Measurements from ENCODE around the gene DPP6. TPM values are rescaled to one million over a fixed set of nuclear protein-coding genes. Genes with fewer than 3 reads are reported as not detected.

Gene DPP6
- total and polyA plus RNA-seq, 2 experiments from 2014 or later = not detected

DNA sequence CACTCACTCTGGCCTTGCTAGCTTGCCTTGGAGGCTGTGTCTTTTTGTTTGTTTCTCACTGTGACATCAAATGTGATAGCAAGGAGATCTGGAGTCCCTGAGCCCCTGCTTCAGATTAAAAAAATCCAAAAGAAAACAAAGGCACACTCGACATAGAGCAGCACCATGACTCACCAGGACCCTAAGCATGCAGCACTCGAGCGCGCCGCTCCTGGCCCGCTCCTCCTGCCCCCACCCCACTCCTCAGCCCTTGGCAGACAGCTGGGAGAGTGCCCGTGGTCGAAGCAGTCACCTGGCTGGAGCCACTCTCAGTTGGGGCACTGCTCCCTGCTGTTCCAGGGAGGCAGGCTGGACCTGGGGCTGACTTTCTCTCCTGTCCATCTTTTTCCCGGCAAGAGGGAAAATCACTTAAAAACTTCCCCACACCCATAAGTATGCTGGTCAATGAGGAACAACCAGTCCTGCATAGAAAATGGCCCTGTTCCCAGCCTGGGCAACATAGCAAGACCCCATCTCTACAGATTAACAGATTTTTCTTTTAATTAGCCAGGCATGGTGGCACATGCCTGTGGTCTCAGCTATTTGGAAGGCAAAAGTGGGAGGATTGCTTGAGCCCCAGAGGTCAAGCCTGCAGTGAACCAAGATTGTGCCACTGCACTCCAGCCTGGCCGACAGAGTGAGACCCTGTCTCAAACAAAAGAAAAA, 822.4 kb downstream of the DPP6 start (continued):
- TF ChIP-seq, protein P1, sequence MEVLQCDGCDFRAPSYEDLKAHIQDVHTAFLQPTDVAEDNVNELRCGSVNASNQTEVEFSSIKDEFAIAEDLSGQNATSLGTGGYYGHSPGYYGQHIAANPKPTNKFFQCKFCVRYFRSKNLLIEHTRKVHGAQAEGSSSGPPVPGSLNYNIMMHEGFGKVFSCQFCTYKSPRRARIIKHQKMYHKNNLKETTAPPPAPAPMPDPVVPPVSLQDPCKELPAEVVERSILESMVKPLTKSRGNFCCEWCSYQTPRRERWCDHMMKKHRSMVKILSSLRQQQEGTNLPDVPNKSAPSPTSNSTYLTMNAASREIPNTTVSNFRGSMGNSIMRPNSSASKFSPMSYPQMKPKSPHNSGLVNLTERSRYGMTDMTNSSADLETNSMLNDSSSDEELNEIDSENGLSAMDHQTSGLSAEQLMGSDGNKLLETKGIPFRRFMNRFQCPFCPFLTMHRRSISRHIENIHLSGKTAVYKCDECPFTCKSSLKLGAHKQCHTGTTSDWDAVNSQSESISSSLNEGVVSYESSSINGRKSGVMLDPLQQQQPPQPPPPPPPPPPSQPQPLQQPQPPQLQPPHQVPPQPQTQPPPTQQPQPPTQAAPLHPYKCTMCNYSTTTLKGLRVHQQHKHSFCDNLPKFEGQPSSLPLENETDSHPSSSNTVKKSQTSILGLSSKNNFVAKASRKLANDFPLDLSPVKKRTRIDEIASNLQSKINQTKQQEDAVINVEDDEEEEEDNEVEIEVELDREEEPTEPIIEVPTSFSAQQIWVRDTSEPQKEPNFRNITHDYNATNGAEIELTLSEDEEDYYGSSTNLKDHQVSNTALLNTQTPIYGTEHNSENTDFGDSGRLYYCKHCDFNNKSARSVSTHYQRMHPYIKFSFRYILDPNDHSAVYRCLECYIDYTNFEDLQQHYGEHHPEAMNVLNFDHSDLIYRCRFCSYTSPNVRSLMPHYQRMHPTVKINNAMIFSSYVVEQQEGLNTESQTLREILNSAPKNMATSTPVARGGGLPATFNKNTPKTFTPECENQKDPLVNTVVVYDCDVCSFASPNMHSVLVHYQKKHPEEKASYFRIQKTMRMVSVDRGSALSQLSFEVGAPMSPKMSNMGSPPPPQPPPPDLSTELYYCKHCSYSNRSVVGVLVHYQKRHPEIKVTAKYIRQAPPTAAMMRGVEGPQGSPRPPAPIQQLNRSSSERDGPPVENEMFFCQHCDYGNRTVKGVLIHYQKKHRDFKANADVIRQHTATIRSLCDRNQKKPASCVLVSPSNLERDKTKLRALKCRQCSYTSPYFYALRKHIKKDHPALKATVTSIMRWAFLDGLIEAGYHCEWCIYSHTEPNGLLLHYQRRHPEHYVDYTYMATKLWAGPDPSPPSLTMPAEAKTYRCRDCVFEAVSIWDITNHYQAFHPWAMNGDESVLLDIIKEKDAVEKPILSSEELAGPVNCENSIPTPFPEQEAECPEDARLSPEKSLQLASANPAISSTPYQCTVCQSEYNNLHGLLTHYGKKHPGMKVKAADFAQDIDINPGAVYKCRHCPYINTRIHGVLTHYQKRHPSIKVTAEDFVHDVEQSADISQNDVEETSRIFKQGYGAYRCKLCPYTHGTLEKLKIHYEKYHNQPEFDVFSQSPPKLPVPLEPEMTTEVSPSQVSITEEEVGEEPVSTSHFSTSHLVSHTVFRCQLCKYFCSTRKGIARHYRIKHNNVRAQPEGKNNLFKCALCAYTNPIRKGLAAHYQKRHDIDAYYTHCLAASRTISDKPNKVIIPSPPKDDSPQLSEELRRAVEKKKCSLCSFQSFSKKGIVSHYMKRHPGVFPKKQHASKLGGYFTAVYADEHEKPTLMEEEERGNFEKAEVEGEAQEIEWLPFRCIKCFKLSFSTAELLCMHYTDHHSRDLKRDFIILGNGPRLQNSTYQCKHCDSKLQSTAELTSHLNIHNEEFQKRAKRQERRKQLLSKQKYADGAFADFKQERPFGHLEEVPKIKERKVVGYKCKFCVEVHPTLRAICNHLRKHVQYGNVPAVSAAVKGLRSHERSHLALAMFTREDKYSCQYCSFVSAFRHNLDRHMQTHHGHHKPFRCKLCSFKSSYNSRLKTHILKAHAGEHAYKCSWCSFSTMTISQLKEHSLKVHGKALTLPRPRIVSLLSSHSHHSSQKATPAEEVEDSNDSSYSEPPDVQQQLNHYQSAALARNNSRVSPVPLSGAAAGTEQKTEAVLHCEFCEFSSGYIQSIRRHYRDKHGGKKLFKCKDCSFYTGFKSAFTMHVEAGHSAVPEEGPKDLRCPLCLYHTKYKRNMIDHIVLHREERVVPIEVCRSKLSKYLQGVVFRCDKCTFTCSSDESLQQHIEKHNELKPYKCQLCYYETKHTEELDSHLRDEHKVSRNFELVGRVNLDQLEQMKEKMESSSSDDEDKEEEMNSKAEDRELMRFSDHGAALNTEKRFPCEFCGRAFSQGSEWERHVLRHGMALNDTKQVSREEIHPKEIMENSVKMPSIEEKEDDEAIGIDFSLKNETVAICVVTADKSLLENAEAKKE (CRISPR knock-in tag; IDR thresholded peaks at IDR 0.05) = no peak
- TF ChIP-seq ZNF114 (CRISPR knock-in tag; IDR thresholded peaks at IDR 0.05) (no peak), EZH2 (IDR thresholded peaks at IDR 0.05; ENCODE audit: low read depth, unreplicated experiment) (no peak), ZNF331 (CRISPR knock-in tag; IDR thresholded peaks at IDR 0.05; ENCODE audit: low read depth) (no peak)
- TF ChIP-seq, protein P2, sequence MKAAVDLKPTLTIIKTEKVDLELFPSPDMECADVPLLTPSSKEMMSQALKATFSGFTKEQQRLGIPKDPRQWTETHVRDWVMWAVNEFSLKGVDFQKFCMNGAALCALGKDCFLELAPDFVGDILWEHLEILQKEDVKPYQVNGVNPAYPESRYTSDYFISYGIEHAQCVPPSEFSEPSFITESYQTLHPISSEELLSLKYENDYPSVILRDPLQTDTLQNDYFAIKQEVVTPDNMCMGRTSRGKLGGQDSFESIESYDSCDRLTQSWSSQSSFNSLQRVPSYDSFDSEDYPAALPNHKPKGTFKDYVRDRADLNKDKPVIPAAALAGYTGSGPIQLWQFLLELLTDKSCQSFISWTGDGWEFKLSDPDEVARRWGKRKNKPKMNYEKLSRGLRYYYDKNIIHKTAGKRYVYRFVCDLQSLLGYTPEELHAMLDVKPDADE (IDR thresholded peaks at IDR 0.05) = no peak

DNA sequence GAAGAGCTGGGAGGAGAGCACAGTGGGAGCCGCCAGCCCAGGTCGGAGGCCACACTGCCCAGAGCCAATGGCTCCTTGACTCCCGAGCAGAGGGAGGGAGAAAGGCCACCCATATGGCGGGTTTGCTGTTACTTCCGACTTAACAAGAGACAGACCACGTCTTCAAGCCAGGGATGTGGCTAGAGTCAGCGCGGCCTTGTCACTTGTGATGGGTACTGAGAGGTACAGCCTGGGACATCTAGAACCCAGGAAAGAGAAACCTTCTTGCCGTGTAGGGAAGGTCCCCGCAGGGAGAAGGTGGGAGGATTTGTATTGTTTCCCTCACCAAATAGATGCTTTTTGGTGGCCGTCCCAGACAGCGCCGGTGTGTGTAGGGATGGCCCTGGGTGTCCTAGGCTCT, 823.1 kb downstream of the DPP6 start:
- H2AFZ ChIP-seq = no peak overlapping the region
- no peaks in the 10 kb centered on the region for H3K27me3 ChIP-seq (ENCODE audit: insufficient read depth)
- no peak overlapping the region for H3K4me2 ChIP-seq
- ATAC-seq = no peak
- no peak for DNase-seq (ENCODE audit: low spot score)
- TF ChIP-seq POLR2AphosphoS5 (IDR thresholded peaks at IDR 0.05; ENCODE audit: low read depth) (no peak), JUNB (IDR thresholded peaks at IDR 0.05; ENCODE audit: unreplicated experiment) (no peak), CREB1 (CRISPR knock-in tag; IDR thresholded peaks at IDR 0.05; ENCODE audit: low read depth) (no peak), STAT1 (IDR thresholded peaks at IDR 0.05; ENCODE audit: unreplicated experiment) (no peak), EZH2phosphoT487 (IDR thresholded peaks at IDR 0.05; ENCODE audit: unreplicated experiment) (no peak), NANOG (IDR thresholded peaks at IDR 0.05; ENCODE audit: borderline replicate concordance) (no peak)
- TF ChIP-seq, protein P2 (IDR thresholded peaks at IDR 0.05) = no peak
- no peak overlapping the region for H3K4me3 ChIP-seq
- Mint-ChIP-seq H3K27ac (no peak overlapping the region), H3K9me3 (no peaks in the 10 kb centered on the region), H3K27me3 (ENCODE audit: insufficient read depth, low read depth, poor library complexity) (peaks cover 6% of the 10 kb centered on the region), H3K4me1 (peaks cover 12% of the 10 kb centered on the region), H3K4me3 (no peak overlapping the region), H3K36me3 (ENCODE audit: low read depth) (no peaks in the 10 kb centered on the region; the same call in 2 of the 3 replicates)
- H3K79me2 ChIP-seq (replicated peaks; ENCODE audit: insufficient read depth) = no peaks in the 10 kb centered on the region
- H3K27ac ChIP-seq (ENCODE audit: low read depth) = no peak overlapping the region
- no peaks in the 10 kb centered on the region for H3K4me1 ChIP-seq (ENCODE audit: insufficient read depth)
- no peaks in the 10 kb centered on the region for H3K9me2 ChIP-seq (ENCODE audit: insufficient read depth)
- no peaks in the 10 kb centered on the region for H4K20me1 ChIP-seq (replicated peaks; ENCODE audit: insufficient read depth)
- H3F3A ChIP-seq (replicated peaks; ENCODE audit: low read depth) = no peaks in the 10 kb centered on the region
- H3K36me3 ChIP-seq (ENCODE audit: insufficient read depth) = no peaks in the 10 kb centered on the region
